BLaER1 treated with 17β-estradiol and CSF1 and Interleukin-3, amounts not matched to agents 10 nM and 100 nM (cell line): Measurements from ENCODE around the gene TSPAN14.

ENCODE experiments used
- H3K27ac ChIP-seq, 11 experiments: shearing (Covaris generic); formaldehyde crosslinking; 2 replicates each; pipeline ENCODE4 v1.8.1; 2022
- H3K27me3 ChIP-seq, 11 experiments: shearing (Covaris generic); formaldehyde crosslinking; 2 replicates each; pipeline ENCODE4 v1.8.1; 2022
- H3K36me3 ChIP-seq, 11 experiments: shearing (Covaris generic); formaldehyde crosslinking; 2 replicates each; pipeline ENCODE4 v1.8.1; 2022
- H3K4me1 ChIP-seq, 10 experiments: shearing (Covaris generic); formaldehyde crosslinking; 2 replicates each; pipeline ENCODE4 v1.8.1; 2022
- H3K4me2 ChIP-seq, 11 experiments: shearing (Covaris generic); formaldehyde crosslinking; 2 replicates each; pipeline ENCODE4 v1.8.1; 2022
- H3K4me3 ChIP-seq, 10 experiments: shearing (Covaris generic); formaldehyde crosslinking; 2 replicates each; pipeline ENCODE4 v1.8.1; 2022
- H3K9ac ChIP-seq, 11 experiments: shearing (Covaris generic); formaldehyde crosslinking; 2 replicates each; pipeline ENCODE4 v1.8.1; 2022
- H3K9me3 ChIP-seq, 11 experiments: shearing (Covaris generic); formaldehyde crosslinking; replicated peaks in 1 of 11; 2 replicates each; pipeline ENCODE4 v1.8.1; 2022
- H4K20me1 ChIP-seq, 11 experiments: shearing (Covaris generic); formaldehyde crosslinking; 2 replicates each; pipeline ENCODE4 v1.8.1; 2022
- Cebpa-rat ChIP-seq, 11 experiments: shearing (Covaris generic); IDR thresholded peaks; 2 replicates each; pipeline ENCODE4 v1.8.1; 2022

The TSPAN14 gene

GRCh38 chr10:80561950-80562349 is 107.8 kb downstream of the TSPAN14 start:
- H3K4me1 ChIP-seq: peaks cover 0 to 10% (median under 1%) of the 10 kb centered on the region in 10 experiments; a peak in 6 of 20 replicates
- peaks cover 0 to 9% (median 0%) of the 10 kb centered on the region in 11 experiments; a peak in 6 of 22 replicates for H3K9me3 ChIP-seq
- no peak overlapping the region for H3K4me2 ChIP-seq
- H3K27ac ChIP-seq: no peak overlapping the region
- H3K36me3 ChIP-seq: peaks cover 0 to 23% (median 8%) of the 10 kb centered on the region in 11 experiments; a peak in 9 of 22 replicates
- H3K4me3 ChIP-seq: no peak overlapping the region
- no peaks in the 10 kb centered on the region for H4K20me1 ChIP-seq
- TF ChIP-seq Cebpa-rat (IDR thresholded peaks at IDR 0.05): no peak
- H3K9ac ChIP-seq: no peak overlapping the region
- no peaks in the 10 kb centered on the region for H3K27me3 ChIP-seq

- Histone ChIP-seq H3K27ac (no peak overlapping the region), H4K20me1 (no peaks in the 10 kb centered on the region; a peak in 1 of 22 replicates), H3K36me3 (peaks cover 0 to 51% (median 30%) of the 10 kb centered on the region in 11 experiments; a peak in 15 of 22 replicates), H3K27me3 (no peaks in the 10 kb centered on the region), H3K9me3 (peaks cover 0 to 17% (median 3%) of the 10 kb centered on the region in 11 experiments; a peak in 6 of 22 replicates), H3K4me3 (no peak overlapping the region), H3K4me1 (peaks cover 0 to 30% (median 15%) of the 10 kb centered on the region in 10 experiments; a peak in 16 of 20 replicates), H3K4me2 (peak overlapping the region in 8 of 11 experiments; percentile 6 to 55 (median 42); a peak in 11 of 22 replicates), H3K9ac (no peak overlapping the region)
- no peak for TF ChIP-seq Cebpa-rat (IDR thresholded peaks at IDR 0.05)
These were observed 113.2 kb downstream of the TSPAN14 start for GRCh38 chr10:80567292-80567691.

DNA sequence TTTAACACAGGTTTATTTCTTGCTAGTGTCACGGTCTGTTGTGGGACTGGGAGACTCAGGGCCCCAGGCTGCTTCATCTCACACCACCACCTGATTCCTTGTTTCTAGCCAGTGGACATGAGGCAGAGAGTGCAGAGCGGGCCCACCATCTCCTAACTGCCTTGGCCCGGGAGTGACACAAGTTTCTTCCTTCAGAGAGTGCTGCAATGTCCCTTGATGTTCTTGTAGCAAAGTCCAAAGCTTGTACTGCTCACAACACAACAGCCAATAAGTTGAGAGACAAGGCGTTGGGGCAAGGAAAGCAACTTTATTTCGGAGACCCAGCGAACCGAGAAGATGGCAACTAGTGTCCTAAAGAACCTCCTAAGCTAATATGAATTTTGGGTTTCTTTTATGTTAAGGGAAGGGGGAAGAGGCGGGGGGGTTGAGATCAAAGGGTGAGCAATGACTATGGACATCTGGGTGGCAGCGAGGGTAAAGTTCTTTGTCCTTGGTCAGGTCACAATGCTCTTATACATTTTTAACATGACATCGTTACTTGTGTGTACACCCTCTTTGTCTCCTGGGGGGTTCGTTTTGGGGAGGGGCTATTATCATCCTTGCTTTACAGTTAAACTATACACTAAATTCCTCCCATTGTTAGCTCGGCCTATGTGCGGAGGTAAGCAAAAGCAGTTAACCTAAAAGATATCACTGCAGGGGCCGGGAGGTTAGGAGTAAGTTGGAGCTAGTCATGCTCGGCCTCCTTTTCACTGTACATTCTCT is 115.2 kb downstream of the TSPAN14 start:
- TF ChIP-seq Cebpa-rat (IDR thresholded peaks at IDR 0.05): no peak
- H3K4me3 ChIP-seq: no peak overlapping the region
- H3K4me1 ChIP-seq: peaks cover 0 to 30% (median 15%) of the 10 kb centered on the region in 10 experiments; a peak in 16 of 20 replicates
- no peak overlapping the region for H3K27ac ChIP-seq
- no peak overlapping the region for H3K9ac ChIP-seq
- H3K9me3 ChIP-seq: peaks cover 0 to 15% (median 0%) of the 10 kb centered on the region in 11 experiments; a peak in 6 of 22 replicates
- no peaks in the 10 kb centered on the region for H3K27me3 ChIP-seq
- H4K20me1 ChIP-seq: no peaks in the 10 kb centered on the region; a peak in 1 of 22 replicates
- H3K36me3 ChIP-seq: peaks cover 0 to 60% (median 42%) of the 10 kb centered on the region in 11 experiments; a peak in 15 of 22 replicates
- H3K4me2 ChIP-seq: peak overlapping the region in 1 of 11 experiments; percentile 44; a peak in 1 of 22 replicates

- Histone ChIP-seq H4K20me1 (no peaks in the 10 kb centered on the region; a peak in 1 of 22 replicates), H3K27ac (no peak overlapping the region), H3K9me3 (peaks cover 0 to 20% (median 7%) of the 10 kb centered on the region in 11 experiments; a peak in 18 of 22 replicates), H3K36me3 (peaks cover 0 to 70% (median 55%) of the 10 kb centered on the region in 11 experiments; a peak in 15 of 22 replicates), H3K27me3 (no peaks in the 10 kb centered on the region), H3K4me3 (no peak overlapping the region), H3K4me2 (no peak overlapping the region), H3K9ac (no peak overlapping the region), H3K4me1 (peaks cover 0 to 30% (median 15%) of the 10 kb centered on the region in 10 experiments; a peak in 16 of 20 replicates)
- TF ChIP-seq Cebpa-rat (IDR thresholded peaks at IDR 0.05): no peak
These were observed 117.2 kb downstream of the TSPAN14 start for GRCh38 chr10:80571352-80571751.

DNA sequence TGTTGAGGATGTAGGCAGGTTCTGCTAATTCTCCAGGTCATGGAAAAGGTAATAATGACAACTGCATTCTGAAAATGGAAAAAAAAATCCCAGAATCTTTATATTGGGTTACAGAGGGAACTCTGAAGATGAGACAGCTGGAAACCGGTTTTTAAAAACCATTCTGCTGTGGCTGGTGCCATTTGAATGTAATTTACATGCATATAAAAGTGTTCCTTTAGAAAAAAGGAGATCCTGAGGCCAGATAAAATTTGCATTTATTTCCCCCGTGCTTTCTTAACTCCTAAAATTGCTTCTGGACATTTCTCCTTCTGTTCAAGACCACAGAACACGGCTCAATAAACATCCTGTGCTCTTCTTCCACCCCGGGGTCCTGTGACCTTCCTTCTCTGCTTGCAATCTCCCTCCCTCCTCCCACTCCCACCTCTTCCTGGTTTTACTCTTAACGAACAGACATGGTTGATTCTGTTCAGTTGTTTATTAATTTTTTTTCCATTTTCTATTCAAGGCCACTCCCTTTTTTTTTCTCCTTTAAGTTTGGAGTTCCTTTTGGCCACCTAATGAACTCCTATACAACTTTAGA is 125.2 kb downstream of the TSPAN14 start:
- H3K4me2 ChIP-seq: peak overlapping the region; percentile 60 to 87 (median 75)
- no peaks in the 10 kb centered on the region for H3K27me3 ChIP-seq
- no peaks in the 10 kb centered on the region for H4K20me1 ChIP-seq
- no peak for TF ChIP-seq Cebpa-rat (IDR thresholded peaks at IDR 0.05)
- H3K9ac ChIP-seq: peak overlapping the region in 7 of 11 experiments; percentile 10 to 49 (median 27); a peak in 8 of 22 replicates
- H3K27ac ChIP-seq: peak overlapping the region; percentile 3 to 57 (median 45); a peak in 20 of 22 replicates
- H3K4me1 ChIP-seq: peaks cover 31 to 59% (median 44%) of the 10 kb centered on the region in 10 experiments
- H3K4me3 ChIP-seq: peak overlapping the region in 4 of 10 experiments; percentile 9 to 35 (median 16); a peak in 5 of 20 replicates
- H3K9me3 ChIP-seq: peaks cover 9 to 28% (median 16%) of the 10 kb centered on the region in 11 experiments
- H3K36me3 ChIP-seq: peaks cover 0 to 75% (median 26%) of the 10 kb centered on the region in 11 experiments; a peak in 15 of 22 replicates

DNA sequence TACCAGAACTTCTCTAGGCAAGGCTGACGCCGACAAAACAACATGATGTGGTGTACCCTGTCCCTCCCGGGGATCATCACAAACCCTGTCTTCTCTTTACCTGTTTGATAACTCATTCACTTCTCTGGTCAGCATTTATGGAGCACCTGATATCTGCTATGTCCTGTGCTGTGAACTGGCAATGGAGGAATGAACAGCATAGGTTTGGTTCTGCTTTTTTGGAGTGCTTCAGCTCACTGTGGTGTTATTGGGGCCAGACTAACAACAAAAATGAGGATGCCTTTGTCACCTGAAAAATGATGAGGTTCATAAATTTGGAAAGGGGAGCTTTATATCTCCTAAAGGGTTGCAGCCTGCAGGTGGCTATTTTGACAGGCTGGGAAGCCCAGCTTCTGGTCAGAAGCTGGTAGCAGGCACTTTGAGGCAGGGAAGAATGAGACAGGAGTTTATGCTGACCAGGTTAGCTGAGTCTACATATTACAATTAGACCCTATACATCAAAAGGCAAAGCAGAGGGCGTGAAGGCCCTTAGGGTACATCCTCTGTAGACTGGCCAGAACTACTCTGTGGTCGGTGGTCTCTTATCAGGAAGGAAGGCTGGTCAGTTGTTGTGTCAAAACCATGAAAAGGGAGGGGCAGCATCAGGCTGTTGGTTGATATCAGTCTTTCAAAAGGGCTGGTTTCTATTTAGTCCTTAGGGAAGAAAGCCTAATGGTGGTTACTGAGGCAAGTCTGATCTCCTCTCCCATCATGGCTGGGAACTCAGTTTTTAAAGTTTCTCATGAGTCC is 125.9 kb downstream of the TSPAN14 start:
- TF ChIP-seq Cebpa-rat (IDR thresholded peaks at IDR 0.05): no peak
- Histone ChIP-seq H3K9ac (peak overlapping the region in 7 of 11 experiments; percentile 10 to 49 (median 27); a peak in 8 of 22 replicates), H3K27ac (peak overlapping the region; percentile 3 to 57 (median 45); a peak in 19 of 22 replicates), H3K27me3 (no peaks in the 10 kb centered on the region), H3K36me3 (peaks cover 0 to 71% (median 22%) of the 10 kb centered on the region in 11 experiments; a peak in 15 of 22 replicates), H3K4me1 (peaks cover 31 to 59% (median 44%) of the 10 kb centered on the region in 10 experiments), H4K20me1 (no peaks in the 10 kb centered on the region), H3K4me3 (peak overlapping the region in 2 of 10 experiments; percentile 13 to 35; a peak in 3 of 20 replicates), H3K9me3 (peaks cover 9 to 28% (median 16%) of the 10 kb centered on the region in 11 experiments), H3K4me2 (peak overlapping the region; percentile 60 to 87 (median 75))

GRCh38 chr10:80580638-80581468 is 126.7 kb downstream of the TSPAN14 start:
- no peak for TF ChIP-seq Cebpa-rat (IDR thresholded peaks at IDR 0.05)
- peak overlapping the region; percentile 60 to 87 (median 75) for H3K4me2 ChIP-seq
- no peaks in the 10 kb centered on the region for H4K20me1 ChIP-seq
- H3K9me3 ChIP-seq: peaks cover 9 to 27% (median 18%) of the 10 kb centered on the region in 11 experiments
- H3K4me3 ChIP-seq: no peak overlapping the region
- peaks cover 0 to 71% (median 15%) of the 10 kb centered on the region in 11 experiments; a peak in 15 of 22 replicates for H3K36me3 ChIP-seq
- H3K27me3 ChIP-seq: no peaks in the 10 kb centered on the region
- no peak overlapping the region for H3K9ac ChIP-seq
- peak overlapping the region in 8 of 11 experiments; percentile 9 to 57 (median 48); a peak in 10 of 22 replicates for H3K27ac ChIP-seq
- peaks cover 31 to 59% (median 44%) of the 10 kb centered on the region in 10 experiments for H3K4me1 ChIP-seq
